Measurements from ENCODE around the gene DNAJB9.

GRCh38 chr7:108600399-108600798, 30.7 kb downstream of the DNAJB9 start:
- TF ChIP-seq, protein P1, sequence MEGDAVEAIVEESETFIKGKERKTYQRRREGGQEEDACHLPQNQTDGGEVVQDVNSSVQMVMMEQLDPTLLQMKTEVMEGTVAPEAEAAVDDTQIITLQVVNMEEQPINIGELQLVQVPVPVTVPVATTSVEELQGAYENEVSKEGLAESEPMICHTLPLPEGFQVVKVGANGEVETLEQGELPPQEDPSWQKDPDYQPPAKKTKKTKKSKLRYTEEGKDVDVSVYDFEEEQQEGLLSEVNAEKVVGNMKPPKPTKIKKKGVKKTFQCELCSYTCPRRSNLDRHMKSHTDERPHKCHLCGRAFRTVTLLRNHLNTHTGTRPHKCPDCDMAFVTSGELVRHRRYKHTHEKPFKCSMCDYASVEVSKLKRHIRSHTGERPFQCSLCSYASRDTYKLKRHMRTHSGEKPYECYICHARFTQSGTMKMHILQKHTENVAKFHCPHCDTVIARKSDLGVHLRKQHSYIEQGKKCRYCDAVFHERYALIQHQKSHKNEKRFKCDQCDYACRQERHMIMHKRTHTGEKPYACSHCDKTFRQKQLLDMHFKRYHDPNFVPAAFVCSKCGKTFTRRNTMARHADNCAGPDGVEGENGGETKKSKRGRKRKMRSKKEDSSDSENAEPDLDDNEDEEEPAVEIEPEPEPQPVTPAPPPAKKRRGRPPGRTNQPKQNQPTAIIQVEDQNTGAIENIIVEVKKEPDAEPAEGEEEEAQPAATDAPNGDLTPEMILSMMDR (IDR thresholded peaks at IDR 0.05), result no peak
- TF ChIP-seq POLR2AphosphoS5 (IDR thresholded peaks at IDR 0.05), result no peak
